ENCODE data around the gene LBH. TPM values are rescaled to one million over a fixed set of nuclear protein-coding genes. Genes with fewer than 3 reads are reported as not detected.

LBH gene
- total RNA-seq, 1 experiment from 2014 or later = 1.2 TPM

GRCh38 chr2:30255026-30255425 is 23.7 kb downstream of the LBH start (continued):
- no peak for TF ChIP-seq ZBTB33 (IDR thresholded peaks at IDR 0.05; ENCODE audit: extremely low read depth, insufficient replicate concordance, low read length)
- no peak for TF ChIP-seq ELF1 (IDR thresholded peaks at IDR 0.05; ENCODE audit: borderline replicate concordance, low read depth)
- TF ChIP-seq YY1 (IDR thresholded peaks at IDR 0.05; ENCODE audit: extremely low read depth, insufficient replicate concordance, low read depth, low read length) = no peak

- intact Hi-C loops (cut with micrococcal nuclease) = no loop called here
- POLR2A ChIA-PET = no interaction called here
- DNase-seq (ENCODE audit: low read depth, low spot score) (no peak), ATAC-seq (no peak)
- H2AFZ ChIP-seq (ENCODE audit: low read depth, low read length, poor library complexity, severe bottlenecking) = no peak overlapping the region
- H3K9me3 ChIP-seq (ENCODE audit: control insufficient read depth in 1 of 2, insufficient read depth in 1 of 2, low read depth in 1 of 2, low read length in 2 of 2) = no peaks in the 10 kb centered on the region
- H4K20me1 ChIP-seq (ENCODE audit: insufficient read depth) = no peaks in the 10 kb centered on the region
- no peaks in the 10 kb centered on the region for H3K79me2 ChIP-seq (ENCODE audit: insufficient read depth, low read length)
- CTCF ChIA-PET = no interaction called here
- no TSS peak for BruUV-seq (replicated peaks)
- no peaks in the 10 kb centered on the region for H3K36me3 ChIP-seq (ENCODE audit: control insufficient read depth in 1 of 2, insufficient read depth in 2 of 2, low read length in 2 of 2)
- H3K27me3 ChIP-seq (ENCODE audit: insufficient read depth, low read length) = no peaks in the 10 kb centered on the region
- H3K9ac ChIP-seq (ENCODE audit: low read length) = no peak overlapping the region
- H3K27ac ChIP-seq (ENCODE audit: low read depth, low read length) = no peak overlapping the region
- H3K4me3 ChIP-seq (replicated peaks in 1 of 2; ENCODE audit: low read depth in 1 of 2, low read length in 2 of 2) = no peak overlapping the region
- no peak overlapping the region for H3K4me2 ChIP-seq (ENCODE audit: low read length)
- H3K9me2 ChIP-seq (ENCODE audit: insufficient read depth) = no peaks in the 10 kb centered on the region
- H3K4me1 ChIP-seq (ENCODE audit: control insufficient read depth in 1 of 2, insufficient read depth in 2 of 2, low read length in 2 of 2) = peaks cover 0 to 10% of the 10 kb centered on the region in 2 experiments; a peak in 2 of 4 replicates
- RAD21 ChIA-PET (ENCODE audit: low non-redundant PET in 1 of 2, low total read pairs in 2 of 2, uncharacterized antibody in 2 of 2, unreplicated experiment in 2 of 2) = no interaction called here
- TF ChIP-seq ZFX (IDR thresholded peaks at IDR 0.05) (no peak), EZH2 (IDR thresholded peaks at IDR 0.05) (no peak), TCF7L2 (IDR thresholded peaks at IDR 0.05; ENCODE audit: borderline replicate concordance, extremely low read depth, insufficient read depth, insufficient read length) (no peak), CBX3 (IDR thresholded peaks at IDR 0.05; ENCODE audit: low read depth) (no peak), SRF (IDR thresholded peaks at IDR 0.05; ENCODE audit: low read depth) (no peak), REST (IDR thresholded peaks at IDR 0.05; ENCODE audit: low read depth) (no peak), SP1 (IDR thresholded peaks at IDR 0.05; ENCODE audit: low read depth) (no peak), ZNF274 (IDR thresholded peaks at IDR 0.05; ENCODE audit: low read depth, low read length) (no peak), MAX (IDR thresholded peaks at IDR 0.05) (no peak), EZH2phosphoT487 (IDR thresholded peaks at IDR 0.05; ENCODE audit: borderline replicate concordance) (no peak), CTCF (IDR thresholded peaks at IDR 0.05 in 2 of 3, conservative IDR thresholded peaks at IDR 0.05 in 1 of 3; ENCODE audit: borderline replicate concordance in 1 of 3, insufficient read depth in 1 of 3, low read depth in 2 of 3, low read length in 2 of 3) (no peak), EGR1 (IDR thresholded peaks at IDR 0.05; ENCODE audit: low read depth) (no peak), POLR2AphosphoS5 (IDR thresholded peaks at IDR 0.05; ENCODE audit: low read depth, low read length) (no peak), POLR2A (IDR thresholded peaks at IDR 0.05; ENCODE audit: borderline replicate concordance, extremely low read depth, insufficient read depth, insufficient read length) (no peak)
Observed at GRCh38 chr2:30255466-30256408, 24.4 kb downstream of the LBH start.
